Spleen (tissue), 7 donors: Measurements from ENCODE around the gene UFC1.

Experiments
- POLR2AphosphoS5 ChIP-seq, 3 donors: sonication (generic); formaldehyde crosslinking; IDR thresholded peaks; one replicate each; pipeline ENCODE4 v1.5.1; 2017; ENCODE audit warnings: antibody characterized with exemption in 3 of 3
- TF ChIP-seq, protein P1 (sequence below), 11 experiments: fragments of 200-600 bp in 7 of 11; fragments of 450-650 bp in 4 of 11; sonication (generic) in 4 of 11; IDR thresholded peaks in 8 of 11; conservative IDR thresholded peaks in 3 of 11; 1 replicate in 7 of 11; 2 replicates in 4 of 11; pipeline versions ENCODE4 v1.4.0 to v1.8.0; 2016 to 2021; ENCODE audit warnings: antibody characterized with exemption in 11 of 11, inconsistent platforms in 4 of 11, mild to moderate bottlenecking in 1 of 11
- donor health status: DM: no; HTN: no; CAD: no; lungs with moderate emphysema.
- donor health status: DM: no; HTN: no; CAD: no.
- donor health status: DM: no; HTN: no; CAD: no.

DNA sequence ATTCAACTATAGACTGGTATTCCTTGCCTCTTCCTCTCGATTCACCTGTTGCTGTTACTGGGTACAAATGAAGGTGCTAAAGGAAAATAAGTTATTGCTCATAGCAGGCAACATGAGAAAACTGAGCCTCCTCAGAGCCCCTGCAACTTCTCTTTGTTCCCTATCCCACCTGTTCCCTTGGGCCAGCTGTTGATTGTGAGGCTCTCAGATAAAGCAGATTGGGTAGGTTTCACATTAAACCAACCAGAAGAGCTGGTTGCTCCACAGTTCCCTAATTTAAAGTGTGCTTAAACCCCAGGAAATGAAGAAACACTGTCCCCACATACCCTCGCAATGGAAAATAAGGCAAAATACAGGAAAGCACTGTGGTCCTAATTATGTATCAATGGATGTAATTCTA is 26.1 kb upstream of the UFC1 start:
- TF ChIP-seq, protein P1, sequence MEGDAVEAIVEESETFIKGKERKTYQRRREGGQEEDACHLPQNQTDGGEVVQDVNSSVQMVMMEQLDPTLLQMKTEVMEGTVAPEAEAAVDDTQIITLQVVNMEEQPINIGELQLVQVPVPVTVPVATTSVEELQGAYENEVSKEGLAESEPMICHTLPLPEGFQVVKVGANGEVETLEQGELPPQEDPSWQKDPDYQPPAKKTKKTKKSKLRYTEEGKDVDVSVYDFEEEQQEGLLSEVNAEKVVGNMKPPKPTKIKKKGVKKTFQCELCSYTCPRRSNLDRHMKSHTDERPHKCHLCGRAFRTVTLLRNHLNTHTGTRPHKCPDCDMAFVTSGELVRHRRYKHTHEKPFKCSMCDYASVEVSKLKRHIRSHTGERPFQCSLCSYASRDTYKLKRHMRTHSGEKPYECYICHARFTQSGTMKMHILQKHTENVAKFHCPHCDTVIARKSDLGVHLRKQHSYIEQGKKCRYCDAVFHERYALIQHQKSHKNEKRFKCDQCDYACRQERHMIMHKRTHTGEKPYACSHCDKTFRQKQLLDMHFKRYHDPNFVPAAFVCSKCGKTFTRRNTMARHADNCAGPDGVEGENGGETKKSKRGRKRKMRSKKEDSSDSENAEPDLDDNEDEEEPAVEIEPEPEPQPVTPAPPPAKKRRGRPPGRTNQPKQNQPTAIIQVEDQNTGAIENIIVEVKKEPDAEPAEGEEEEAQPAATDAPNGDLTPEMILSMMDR (IDR thresholded peaks at IDR 0.05 in 8 of 11, conservative IDR thresholded peaks at IDR 0.05 in 3 of 11), result no peak
- no peak for TF ChIP-seq POLR2AphosphoS5 (IDR thresholded peaks at IDR 0.05)
